BJ (cell line): ENCODE results near the gene HES5. TPM values are rescaled to one million over a fixed set of nuclear protein-coding genes. Genes with fewer than 3 reads are reported as not detected.

ENCODE experiments used
- CTCF ChIA-PET: fragments of 350-600 bp; formaldehyde crosslinking; extraction: SDS; loops from one replicate; lab custom pipeline; 2021; ENCODE audit warnings: antibody characterized with exemption, inconsistent platforms; lab: Yijun Ruan, JAX
- POLR2A ChIA-PET: fragments of 300-600 bp; sonication (Branson Sonifier 250); formaldehyde crosslinking; extraction: SDS; loops from one replicate; lab custom pipeline; 2021; ENCODE audit warnings: antibody characterized with exemption; lab: Charles Lee
- DNase-seq: peaks from one replicate; pipeline ENCODE4 v3.0.0-alpha.2; 2011; ENCODE audit warnings: low read depth
- H3K27me3 ChIP-seq: 2 replicates; pipeline ENCODE4 v1.6.0; 2011; ENCODE audit warnings: low read length; ENCODE audit not compliant: control insufficient read depth, insufficient read depth
- H3K36me3 ChIP-seq: 2 replicates; pipeline ENCODE4 v1.5.1; 2011; ENCODE audit warnings: low read length; ENCODE audit not compliant: control insufficient read depth, insufficient read depth
- H3K4me3 ChIP-seq: 2 replicates; pipeline ENCODE4 v1.5.1; 2011; ENCODE audit warnings: low read depth, mild to moderate bottlenecking, control low read depth, low read length
- polyA plus RNA-seq: library from polyadenylated mRNA; depleted of rRNA; stranded (reverse); fragments of >200 nt; gene quantifications from 2 replicates; pipeline ENCODE4 v1.2.3, GENCODE V29; 2011
- TF ChIP-seq, protein P1 (sequence below): IDR thresholded peaks from 2 replicates; pipeline ENCODE4 v1.5.1; 2011; ENCODE audit warnings: low read depth, mild to moderate bottlenecking, control low read depth, inconsistent platforms, low read length, moderate library complexity; ENCODE audit not compliant: insufficient read depth

HES5 gene
- polyA plus RNA-seq, 1 experiment = not detected

DNA sequence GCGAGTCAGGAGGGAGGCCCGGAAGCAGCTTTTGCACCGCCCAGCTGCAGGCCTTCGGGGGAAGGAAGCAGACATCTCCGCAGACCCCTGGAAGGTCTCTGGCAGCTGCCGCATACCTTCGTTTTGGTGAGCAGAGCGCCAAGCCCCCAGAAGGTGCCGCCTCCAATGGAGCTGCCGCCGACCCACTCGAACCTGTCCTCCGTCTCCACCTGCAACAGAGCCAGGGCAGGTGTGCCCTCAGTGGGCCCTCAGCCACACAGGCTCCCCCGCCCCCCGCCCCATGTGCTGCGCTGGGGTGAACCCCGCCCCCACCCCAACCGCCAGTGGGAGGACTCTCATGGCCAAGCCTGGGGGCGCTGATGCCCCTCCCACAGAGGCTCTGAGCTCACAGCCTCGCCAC, 9.9 kb downstream of the HES5 start:
- TF ChIP-seq, protein P1, sequence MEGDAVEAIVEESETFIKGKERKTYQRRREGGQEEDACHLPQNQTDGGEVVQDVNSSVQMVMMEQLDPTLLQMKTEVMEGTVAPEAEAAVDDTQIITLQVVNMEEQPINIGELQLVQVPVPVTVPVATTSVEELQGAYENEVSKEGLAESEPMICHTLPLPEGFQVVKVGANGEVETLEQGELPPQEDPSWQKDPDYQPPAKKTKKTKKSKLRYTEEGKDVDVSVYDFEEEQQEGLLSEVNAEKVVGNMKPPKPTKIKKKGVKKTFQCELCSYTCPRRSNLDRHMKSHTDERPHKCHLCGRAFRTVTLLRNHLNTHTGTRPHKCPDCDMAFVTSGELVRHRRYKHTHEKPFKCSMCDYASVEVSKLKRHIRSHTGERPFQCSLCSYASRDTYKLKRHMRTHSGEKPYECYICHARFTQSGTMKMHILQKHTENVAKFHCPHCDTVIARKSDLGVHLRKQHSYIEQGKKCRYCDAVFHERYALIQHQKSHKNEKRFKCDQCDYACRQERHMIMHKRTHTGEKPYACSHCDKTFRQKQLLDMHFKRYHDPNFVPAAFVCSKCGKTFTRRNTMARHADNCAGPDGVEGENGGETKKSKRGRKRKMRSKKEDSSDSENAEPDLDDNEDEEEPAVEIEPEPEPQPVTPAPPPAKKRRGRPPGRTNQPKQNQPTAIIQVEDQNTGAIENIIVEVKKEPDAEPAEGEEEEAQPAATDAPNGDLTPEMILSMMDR = no peak
- H3K36me3 ChIP-seq = peaks cover 38% of the 10 kb centered on the region
- H3K4me3 ChIP-seq = no peak overlapping the region
- no peak for DNase-seq
- CTCF ChIA-PET = no interaction called here
- POLR2A ChIA-PET = no interaction called here
- H3K27me3 ChIP-seq = no peaks in the 10 kb centered on the region

DNA sequence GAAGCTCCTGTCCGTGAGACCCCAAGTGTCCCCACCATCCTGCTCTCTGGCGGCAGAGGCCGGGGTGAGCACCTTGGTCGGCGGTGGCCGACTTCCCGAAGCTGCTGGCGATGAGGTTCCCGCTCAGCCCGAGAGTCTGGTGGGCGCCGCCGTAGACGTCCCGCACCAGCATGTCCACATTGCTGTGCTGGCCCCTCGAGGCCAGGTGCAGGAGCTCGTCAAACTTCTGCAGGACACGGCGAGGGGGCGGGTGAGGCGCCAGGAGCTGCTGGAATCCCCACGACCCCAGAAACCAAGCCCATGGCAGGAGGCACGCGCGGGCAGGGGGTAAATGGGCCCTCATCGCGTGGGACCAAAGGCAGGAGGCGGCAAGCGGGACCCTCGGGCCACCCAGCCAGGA, 10.3 kb downstream of the HES5 start:
- H3K36me3 ChIP-seq = peaks cover 42% of the 10 kb centered on the region
- no peak for DNase-seq
- CTCF ChIA-PET = no interaction called here
- H3K27me3 ChIP-seq = no peaks in the 10 kb centered on the region
- POLR2A ChIA-PET = no interaction called here
- TF ChIP-seq, protein P1 = no peak
- H3K4me3 ChIP-seq = no peak overlapping the region

DNA sequence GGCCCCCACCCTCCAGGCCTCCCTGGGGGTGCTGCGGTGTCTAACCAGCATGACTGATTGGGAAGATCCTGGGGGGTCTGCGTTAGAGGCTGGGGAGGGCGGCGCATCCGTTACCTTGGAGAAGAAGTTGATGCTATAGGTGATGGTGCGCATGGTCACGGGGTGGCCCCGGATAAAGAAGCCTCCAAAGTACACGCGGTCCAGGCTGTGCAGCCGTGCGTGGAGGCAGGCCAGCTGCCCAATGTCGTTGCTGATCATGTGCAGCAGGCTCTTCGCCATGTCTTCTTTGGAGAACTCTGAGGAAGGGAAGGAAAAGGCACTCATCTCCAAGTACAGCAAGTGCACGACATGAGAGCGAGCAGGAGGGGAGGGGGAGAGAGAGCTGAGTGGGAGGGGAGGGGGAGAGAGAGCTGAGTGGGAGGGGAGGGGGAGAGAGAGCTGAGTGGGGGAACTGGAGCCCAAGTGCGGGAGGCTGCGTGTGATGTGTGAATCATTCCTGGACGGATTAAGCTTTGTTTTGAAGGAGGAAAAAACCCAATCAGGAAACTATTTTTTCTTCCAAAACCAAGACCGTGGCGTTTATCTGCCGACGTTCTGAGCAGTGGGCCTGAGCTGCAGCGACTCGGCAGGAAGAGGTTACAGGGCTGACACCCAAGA, 10.9 kb downstream of the HES5 start:
- TF ChIP-seq, protein P1 = no peak
- DNase-seq = no peak
- Histone ChIP-seq H3K27me3 (no peaks in the 10 kb centered on the region), H3K36me3 (peaks cover 45% of the 10 kb centered on the region), H3K4me3 (no peak overlapping the region)
- ChIA-PET POLR2A (no interaction called here), CTCF (no interaction called here)

DNA sequence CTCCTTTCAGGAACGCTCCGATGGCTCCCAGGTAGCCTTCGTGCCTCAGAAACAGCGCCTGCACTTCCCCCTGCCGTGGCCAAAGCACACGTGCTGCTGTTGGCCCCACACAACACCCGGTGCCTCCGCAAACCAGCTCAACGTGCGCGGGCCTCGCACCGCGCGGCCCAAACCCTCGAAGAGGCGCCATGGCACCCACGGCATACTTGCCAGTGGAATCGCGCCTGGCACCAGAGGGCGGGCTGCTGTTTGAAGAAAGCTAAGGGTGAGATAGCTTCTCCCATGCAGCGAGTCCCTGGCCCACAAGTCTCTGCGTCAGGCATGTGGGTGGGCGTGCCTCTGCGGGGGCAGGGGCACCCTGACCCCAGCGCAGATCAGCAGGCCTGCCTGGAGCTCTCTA, 11.5 kb downstream of the HES5 start:
- ChIA-PET CTCF (no interaction called here), POLR2A (no interaction called here)
- H3K36me3 ChIP-seq = peaks cover 51% of the 10 kb centered on the region
- no peak overlapping the region for H3K4me3 ChIP-seq
- H3K27me3 ChIP-seq = no peaks in the 10 kb centered on the region
- DNase-seq = no peak
- TF ChIP-seq, protein P1 = no peak

DNA sequence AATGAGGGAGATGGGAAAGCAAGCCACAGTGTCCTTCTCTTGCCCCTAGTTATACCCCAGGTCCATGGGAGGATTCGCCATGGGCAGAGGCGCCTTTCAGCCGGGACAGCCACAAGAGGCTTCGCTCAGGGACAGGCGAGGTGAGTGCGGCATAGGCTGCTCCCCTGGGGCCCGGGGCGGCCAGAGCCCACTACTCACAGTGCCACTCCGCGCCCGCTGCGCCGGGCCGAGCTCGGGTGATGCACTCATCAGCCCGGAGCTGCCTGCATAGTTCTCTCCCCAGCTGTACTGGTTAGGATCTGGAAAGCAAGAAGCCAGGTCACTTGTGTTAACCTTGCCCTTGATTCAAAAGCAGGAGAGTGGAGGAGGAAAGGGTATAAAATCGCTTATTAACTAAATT, 12.1 kb downstream of the HES5 start:
- Histone ChIP-seq H3K4me3 (no peak overlapping the region), H3K27me3 (no peaks in the 10 kb centered on the region), H3K36me3 (peaks cover 53% of the 10 kb centered on the region)
- TF ChIP-seq, protein P1 = no peak
- CTCF ChIA-PET = no interaction called here
- DNase-seq = no peak
- POLR2A ChIA-PET = no interaction called here
